Right forelimb (tissue), 1 donor: ENCODE data around the gene ZNF385B.
"Not testable (repeated sequence)": the region's sequence is repeated elsewhere in the genome, so short reads cannot be mapped to it uniquely, and the experiment has no call there.

Source experiments
- DNase-seq: peaks from one replicate; pipeline ENCODE4 v3.0.0-alpha.2; 2018

ZNF385B gene

DNA sequence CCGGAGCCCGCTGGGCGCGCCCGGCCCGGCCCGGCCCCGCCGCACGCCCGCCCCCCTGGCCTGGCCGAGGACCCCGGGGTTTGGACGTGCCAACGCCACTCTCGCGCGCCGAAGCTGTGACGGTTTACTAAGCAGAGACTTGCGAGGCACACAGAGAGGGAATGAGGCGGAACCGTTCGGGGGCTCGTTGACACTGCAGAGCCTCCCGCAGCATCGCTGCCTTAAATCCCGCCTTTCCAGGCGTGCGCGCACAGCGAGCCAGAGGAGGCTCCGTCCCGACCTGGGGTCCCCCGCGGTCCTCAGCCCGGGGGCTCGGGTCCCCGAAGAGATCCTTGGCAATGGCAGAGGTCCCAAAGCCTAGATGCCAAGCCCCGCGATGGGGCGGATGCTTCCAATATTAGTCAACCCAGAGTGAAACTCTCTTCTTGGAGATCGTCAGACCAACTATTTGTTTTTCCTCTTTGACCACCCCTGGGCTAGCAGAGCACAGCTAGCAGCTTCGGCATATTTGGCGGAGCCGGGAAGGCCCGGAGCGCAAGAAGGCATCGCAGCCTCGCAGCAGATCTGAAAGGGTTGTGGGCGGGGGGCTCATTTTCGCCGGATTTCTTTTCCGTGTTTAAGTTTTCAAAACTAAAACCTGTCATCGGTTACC, at the start of gene ZNF385B:
ZNF385B (minus strand) TSS at position 197 of the 652 bp plus-strand sequence.
- peak; percentile 58 for DNase-seq

- DNase-seq: no peak
Observed at GRCh38 chr2:179910735-179911113, 49.3 kb upstream of the ZNF385B start.

DNA sequence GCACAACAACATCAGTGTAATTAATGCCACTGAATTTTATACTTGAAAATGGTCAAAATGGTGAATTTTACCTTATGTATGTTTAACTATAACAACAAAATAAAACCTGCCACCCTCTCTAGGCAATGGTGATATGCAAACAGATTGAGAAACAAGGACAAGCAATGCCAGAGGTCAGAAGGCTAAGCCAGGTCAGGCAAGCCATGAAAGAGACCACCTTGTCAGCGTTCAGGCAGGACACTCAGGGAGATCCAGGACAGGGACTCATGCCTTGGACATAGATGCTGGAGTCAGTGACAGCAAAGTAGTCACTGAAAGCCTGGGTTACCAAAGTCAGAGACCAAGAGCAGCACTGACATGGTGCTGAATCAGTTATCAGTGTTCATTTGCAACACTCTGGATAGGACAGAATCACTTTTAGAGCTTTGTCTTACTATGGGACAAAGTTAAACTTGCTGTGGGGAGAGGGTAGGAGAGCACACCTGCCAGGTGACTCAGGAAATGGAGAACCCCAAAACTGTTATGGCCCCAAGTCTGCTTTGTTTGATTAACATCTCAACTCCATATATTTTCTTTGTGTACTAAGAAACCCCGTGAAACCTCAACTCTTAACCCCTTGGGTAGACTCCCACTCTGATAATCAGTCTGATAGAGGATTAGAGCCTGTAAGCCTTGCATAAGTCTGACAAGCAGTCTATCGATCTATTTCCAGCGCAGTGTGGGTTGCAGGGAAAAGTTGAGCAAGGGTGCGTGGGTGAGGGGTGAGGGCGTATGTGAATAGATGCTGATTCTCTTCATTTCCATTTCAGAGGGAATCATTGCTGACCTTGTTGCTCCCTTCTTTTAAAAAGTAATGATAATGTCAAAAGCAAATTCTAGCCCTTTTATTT, 48.7 kb upstream of the ZNF385B start:
- no peak for DNase-seq

DNA sequence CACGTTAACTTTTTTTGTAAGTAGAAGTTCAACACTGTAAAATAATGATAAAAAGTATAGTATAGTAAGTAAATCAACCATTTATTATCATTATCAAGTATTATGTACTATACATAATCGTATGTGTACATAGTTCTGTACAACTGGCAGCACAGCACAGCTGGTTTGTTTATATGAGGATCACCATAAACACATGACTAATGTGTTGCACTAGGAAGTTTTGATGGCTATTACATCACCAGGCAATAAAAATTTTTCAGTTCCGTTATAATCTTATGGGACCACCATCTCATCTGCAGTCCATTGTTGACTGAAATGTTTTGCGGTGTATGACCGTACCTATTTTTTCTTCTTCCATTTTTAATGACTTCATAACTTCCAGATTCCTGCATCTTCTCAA, 39.2 kb upstream of the ZNF385B start:
- no peak for DNase-seq

DNA sequence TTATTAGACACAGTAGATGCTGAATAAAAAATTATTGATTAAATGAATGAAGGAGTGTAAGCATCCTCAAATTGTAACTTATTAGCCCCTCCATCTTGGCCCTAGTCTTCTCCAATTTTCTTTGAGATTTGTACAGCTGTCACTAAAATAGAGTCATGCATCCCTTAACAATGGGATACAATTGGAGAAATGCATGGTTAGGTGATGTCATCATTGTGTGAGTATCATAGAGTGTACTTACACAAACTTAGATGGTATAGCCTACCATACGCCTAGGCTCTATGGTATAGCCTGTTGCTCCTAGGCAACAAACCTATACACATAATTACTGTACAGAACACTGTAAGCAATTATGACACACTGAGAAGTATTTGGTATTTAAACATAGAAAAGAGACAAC, 38.3 kb upstream of the ZNF385B start:
- no peak for DNase-seq

DNA sequence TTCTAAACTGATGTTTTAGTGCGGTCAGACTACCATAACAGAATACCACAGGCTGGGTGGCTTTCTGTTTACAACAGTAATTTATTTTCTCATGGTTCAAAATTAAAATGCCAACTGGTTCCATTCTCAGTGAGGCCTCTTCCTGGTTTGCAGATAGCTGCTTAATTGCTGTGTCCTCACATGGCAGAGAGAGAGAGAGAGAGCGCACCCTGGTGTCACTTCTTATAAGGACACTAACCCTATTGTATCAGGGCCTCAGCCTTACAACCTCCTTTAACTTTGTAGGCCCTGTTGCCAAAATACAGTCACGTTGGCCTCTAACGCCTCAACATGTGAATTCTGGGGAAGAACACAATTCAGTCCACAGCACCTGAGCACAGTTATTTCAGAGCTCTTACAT, 37.5 kb upstream of the ZNF385B start:
- no peak for DNase-seq

GRCh38 chr2:179893616-179894015, 32.2 kb upstream of the ZNF385B start:
- no peak for DNase-seq

GRCh38 chr2:179891237-179891636, 29.8 kb upstream of the ZNF385B start:
- DNase-seq: no peak

GRCh38 chr2:179890666-179891065, 29.3 kb upstream of the ZNF385B start:
- no peak for DNase-seq

GRCh38 chr2:179888642-179889041, 27.2 kb upstream of the ZNF385B start:
- not testable (repeated sequence) for DNase-seq

DNA sequence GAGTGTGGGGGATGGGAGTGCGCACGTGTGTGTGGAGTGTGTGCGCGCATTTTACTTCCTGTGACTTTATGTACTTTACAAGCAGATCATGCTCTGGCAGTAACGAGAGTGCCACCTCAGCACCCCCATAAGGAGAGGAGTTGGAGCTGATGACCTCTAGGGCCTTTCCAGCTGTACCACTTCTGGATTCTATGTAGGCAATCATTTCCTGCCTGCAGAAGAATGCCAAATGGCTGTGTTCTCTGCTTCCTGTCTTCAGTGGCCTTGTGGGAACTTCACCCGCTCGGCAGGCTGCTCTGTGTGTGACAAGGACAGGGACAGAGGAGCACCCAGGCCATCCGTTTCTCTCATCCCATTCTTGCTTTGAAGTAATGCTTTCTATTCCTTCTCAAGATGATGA, 22.8 kb upstream of the ZNF385B start:
- DNase-seq: no peak

GRCh38 chr2:179882851-179883806, 21.7 kb upstream of the ZNF385B start:
- DNase-seq: no peak

GRCh38 chr2:179877601-179878364, 16.4 kb upstream of the ZNF385B start:
- DNase-seq: no peak

- DNase-seq: no peak
Observed at GRCh38 chr2:179876266-179876665, 14.9 kb upstream of the ZNF385B start.

- no peak for DNase-seq
Observed at GRCh38 chr2:179875864-179876263, 14.5 kb upstream of the ZNF385B start.

- DNase-seq: no peak
Observed at GRCh38 chr2:179862898-179863458, 1.6 kb upstream of the ZNF385B start.

- no peak for DNase-seq
Observed at GRCh38 chr2:179861027-179861415, 391 bp downstream of the ZNF385B start.

GRCh38 chr2:179860255-179861026, 971 bp downstream of the ZNF385B start:
- DNase-seq: peak; percentile 46

- DNase-seq: no peak
Observed at GRCh38 chr2:179859523-179859922, 1.9 kb downstream of the ZNF385B start.

GRCh38 chr2:179857236-179857635, 4.2 kb downstream of the ZNF385B start:
- no peak for DNase-seq

DNA sequence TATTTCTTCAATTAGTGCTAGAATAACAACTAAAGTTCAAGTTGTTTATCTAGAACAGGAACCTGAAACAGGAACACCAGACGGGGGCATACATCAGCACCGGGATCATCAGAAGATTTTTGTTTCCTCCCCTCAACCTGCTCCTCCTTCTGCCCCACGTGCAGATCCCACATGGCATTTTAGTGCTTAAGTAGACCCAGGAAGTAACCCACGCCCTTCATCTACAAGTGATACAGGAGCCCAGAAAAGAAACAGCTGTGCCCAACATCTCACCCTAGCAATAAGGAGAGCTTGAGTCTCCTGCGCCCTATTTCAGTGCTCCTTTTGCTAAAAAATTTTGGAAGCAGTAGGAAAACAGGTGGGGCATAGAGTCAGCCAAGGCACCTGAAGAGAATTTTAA, 5.2 kb downstream of the ZNF385B start:
- no peak for DNase-seq
